PFSK-1 (cell line): ENCODE measurements around the gene RNU6-1.

Source experiments
- FOXP2 ChIP-seq: optimal IDR thresholded peaks from 2 replicates; pipeline ENCODE3; 2011; ENCODE audit warnings: borderline replicate concordance, control low read depth, inconsistent platforms; ENCODE audit not compliant: insufficient read depth; ENCODE audit errors: extremely low read length, extremely low read depth
- POLR2AphosphoS5 ChIP-seq: IDR thresholded peaks from 2 replicates; pipeline ENCODE4 v1.6.1; 2012; ENCODE audit warnings: low read depth, mild to moderate bottlenecking, control low read depth, low read length, moderate library complexity
- REST ChIP-seq, 2 experiments: IDR thresholded peaks; 2 replicates each; pipeline versions ENCODE4 v1.6.1 to v1.8.0; 2011 to 2012; ENCODE audit warnings: low read depth in 2 of 2, low read length in 2 of 2, control low read depth in 1 of 2, inconsistent platforms in 1 of 2, mild to moderate bottlenecking in 1 of 2, moderate library complexity in 1 of 2; ENCODE audit not compliant: insufficient read depth in 1 of 2
- SIN3A ChIP-seq: IDR thresholded peaks from 2 replicates; pipeline ENCODE4 v1.6.1; 2012; ENCODE audit warnings: mild to moderate bottlenecking, low read length, moderate library complexity, borderline replicate concordance; ENCODE audit not compliant: insufficient read depth
- TAF1 ChIP-seq: IDR thresholded peaks from 2 replicates; pipeline ENCODE4 v1.6.1; 2012; ENCODE audit warnings: low read length, control low read depth, borderline replicate concordance; ENCODE audit not compliant: insufficient read depth

The RNU6-1 gene

GRCh38 chr15:67836477-67836876 is 3.4 kb downstream of the RNU6-1 start:
- TF ChIP-seq POLR2AphosphoS5 (no peak), FOXP2 (no peak), TAF1 (no peak), REST (IDR thresholded peaks at IDR 0.05; ENCODE audit: insufficient read depth in 1 of 2, low read depth in 2 of 2, low read length in 2 of 2) (no peak), SIN3A (no peak)

GRCh38 chr15:67836134-67836455 is 3.8 kb downstream of the RNU6-1 start:
- TF ChIP-seq FOXP2: no peak

- TF ChIP-seq FOXP2: no peak
- no peak for TF ChIP-seq SIN3A
- TF ChIP-seq POLR2AphosphoS5: no peak
- no peak for TF ChIP-seq TAF1
- no peak for TF ChIP-seq REST (IDR thresholded peaks at IDR 0.05; ENCODE audit: insufficient read depth in 1 of 2, low read depth in 2 of 2, low read length in 2 of 2)
Observed at GRCh38 chr15:67835297-67836133, 4.3 kb downstream of the RNU6-1 start.

- TF ChIP-seq REST (IDR thresholded peaks at IDR 0.05; ENCODE audit: insufficient read depth in 1 of 2, low read depth in 2 of 2, low read length in 2 of 2) (no peak), POLR2AphosphoS5 (no peak), SIN3A (no peak), TAF1 (no peak), FOXP2 (no peak)
Observed at GRCh38 chr15:67834581-67835296, 5.1 kb downstream of the RNU6-1 start.

- TF ChIP-seq SIN3A: no peak
- peak; percentile 56 for TF ChIP-seq FOXP2
Observed at GRCh38 chr15:67833710-67834511, 5.9 kb downstream of the RNU6-1 start.
